HL-60 (cell line): ENCODE data around the gene OBSL1.

ENCODE experiments used
- CTCF ChIP-seq: IDR thresholded peaks from one replicate; pipeline ENCODE4 v1.5.1; 2011; ENCODE audit warnings: low read length, control low read depth, inconsistent platforms; ENCODE audit not compliant: insufficient read depth
- GABPA ChIP-seq: IDR thresholded peaks from 2 replicates; pipeline ENCODE4 v1.6.1; 2012; ENCODE audit warnings: low read depth
- POLR2AphosphoS5 ChIP-seq: IDR thresholded peaks from 2 replicates; pipeline ENCODE4 v1.6.1; 2012; ENCODE audit warnings: low read depth
- REST ChIP-seq: IDR thresholded peaks from 2 replicates; pipeline ENCODE4 v1.6.1; 2012; ENCODE audit warnings: low read depth; ENCODE audit not compliant: insufficient replicate concordance
- SPI1 ChIP-seq: IDR thresholded peaks from 2 replicates; pipeline ENCODE4 v1.6.1; 2012; ENCODE audit warnings: low read depth, mild to moderate bottlenecking, borderline replicate concordance

GRCh38 chr2:219620546-219620945 lies 49.2 kb upstream of the OBSL1 start:
- TF ChIP-seq CTCF (no peak), POLR2AphosphoS5 (no peak), REST (no peak), GABPA (no peak), SPI1 (no peak)
